Measurements from ENCODE around the gene ZNF146. TPM values are rescaled to one million over a fixed set of nuclear protein-coding genes. Genes with fewer than 3 reads are reported as not detected.

Gene ZNF146
- total and polyA plus RNA-seq, 2 of the 8 experiments (the other 6 are each of a cell fraction or from before 2014, with no cell fraction given), result 27.0 to 161 TPM

GRCh38 chr19:36256853-36257519, 42.1 kb downstream of the ZNF146 start (continued):
- TF ChIP-seq JUND (IDR thresholded peaks at IDR 0.05; ENCODE audit: low read length) (no peak), RXRA (IDR thresholded peaks at IDR 0.05; ENCODE audit: insufficient read depth, low read depth, low read length) (no peak), BACH1 (IDR thresholded peaks at IDR 0.05; ENCODE audit: low read length) (no peak), NRF1 (IDR thresholded peaks at IDR 0.05; ENCODE audit: low read depth, low read length) (no peak)
